ENCODE results near the gene SMARCA4. TPM values are rescaled to one million over a fixed set of nuclear protein-coding genes. Genes with fewer than 3 reads are reported as not detected.

SMARCA4 gene
- total and polyA plus RNA-seq, 2 experiments from 2014 or later, result 177 to 336 TPM

DNA sequence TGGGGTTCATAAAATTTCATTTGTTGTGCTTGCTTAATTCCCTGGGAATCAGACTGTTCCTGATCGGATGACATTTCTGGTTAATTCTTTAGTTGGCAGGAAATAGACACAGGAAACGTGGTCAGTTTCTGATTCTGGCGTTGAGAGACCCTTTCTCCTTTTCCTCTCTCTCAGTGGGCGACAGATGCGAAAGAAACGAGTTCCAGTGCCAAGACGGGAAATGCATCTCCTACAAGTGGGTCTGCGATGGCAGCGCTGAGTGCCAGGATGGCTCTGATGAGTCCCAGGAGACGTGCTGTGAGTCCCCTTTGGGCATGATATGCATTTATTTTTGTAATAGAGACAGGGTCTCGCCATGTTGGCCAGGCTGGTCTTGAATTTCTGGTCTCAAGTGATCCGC lies 139.2 kb downstream of the SMARCA4 start:
- H3K27ac Mint-ChIP-seq, result peak overlapping the region; percentile 54; the same call in 1 of the 2 replicates
- H3K4me3 Mint-ChIP-seq, result no peak overlapping the region
- peak overlapping the region; percentile 83 for H3K27ac ChIP-seq (ENCODE audit: low read depth)

More for the DNA sequence above, 139.2 kb downstream of the SMARCA4 start:
- H3K27me3 ChIP-seq (ENCODE audit: insufficient read depth), result no peaks in the 10 kb centered on the region
- no peak overlapping the region for H2AFZ ChIP-seq
- no peaks in the 10 kb centered on the region for H3K9me2 ChIP-seq (ENCODE audit: insufficient read depth)
- Mint-ChIP-seq H3K27me3 (ENCODE audit: insufficient read depth, low read depth, poor library complexity) (peaks cover 1% of the 10 kb centered on the region), H3K36me3 (ENCODE audit: low read depth) (peaks cover 87% of the 10 kb centered on the region), H3K4me1 (peaks cover 3% of the 10 kb centered on the region), H3K9me3 (no peaks in the 10 kb centered on the region)
- H3K4me2 ChIP-seq, result no peak overlapping the region
- H4K20me1 ChIP-seq (replicated peaks; ENCODE audit: insufficient read depth), result peaks cover 85% of the 10 kb centered on the region
- no peak for ATAC-seq
- TF ChIP-seq, protein P1, sequence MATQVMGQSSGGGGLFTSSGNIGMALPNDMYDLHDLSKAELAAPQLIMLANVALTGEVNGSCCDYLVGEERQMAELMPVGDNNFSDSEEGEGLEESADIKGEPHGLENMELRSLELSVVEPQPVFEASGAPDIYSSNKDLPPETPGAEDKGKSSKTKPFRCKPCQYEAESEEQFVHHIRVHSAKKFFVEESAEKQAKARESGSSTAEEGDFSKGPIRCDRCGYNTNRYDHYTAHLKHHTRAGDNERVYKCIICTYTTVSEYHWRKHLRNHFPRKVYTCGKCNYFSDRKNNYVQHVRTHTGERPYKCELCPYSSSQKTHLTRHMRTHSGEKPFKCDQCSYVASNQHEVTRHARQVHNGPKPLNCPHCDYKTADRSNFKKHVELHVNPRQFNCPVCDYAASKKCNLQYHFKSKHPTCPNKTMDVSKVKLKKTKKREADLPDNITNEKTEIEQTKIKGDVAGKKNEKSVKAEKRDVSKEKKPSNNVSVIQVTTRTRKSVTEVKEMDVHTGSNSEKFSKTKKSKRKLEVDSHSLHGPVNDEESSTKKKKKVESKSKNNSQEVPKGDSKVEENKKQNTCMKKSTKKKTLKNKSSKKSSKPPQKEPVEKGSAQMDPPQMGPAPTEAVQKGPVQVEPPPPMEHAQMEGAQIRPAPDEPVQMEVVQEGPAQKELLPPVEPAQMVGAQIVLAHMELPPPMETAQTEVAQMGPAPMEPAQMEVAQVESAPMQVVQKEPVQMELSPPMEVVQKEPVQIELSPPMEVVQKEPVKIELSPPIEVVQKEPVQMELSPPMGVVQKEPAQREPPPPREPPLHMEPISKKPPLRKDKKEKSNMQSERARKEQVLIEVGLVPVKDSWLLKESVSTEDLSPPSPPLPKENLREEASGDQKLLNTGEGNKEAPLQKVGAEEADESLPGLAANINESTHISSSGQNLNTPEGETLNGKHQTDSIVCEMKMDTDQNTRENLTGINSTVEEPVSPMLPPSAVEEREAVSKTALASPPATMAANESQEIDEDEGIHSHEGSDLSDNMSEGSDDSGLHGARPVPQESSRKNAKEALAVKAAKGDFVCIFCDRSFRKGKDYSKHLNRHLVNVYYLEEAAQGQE (IDR thresholded peaks at IDR 0.05; ENCODE audit: unreplicated experiment), result no peak
- TF ChIP-seq, protein P2, sequence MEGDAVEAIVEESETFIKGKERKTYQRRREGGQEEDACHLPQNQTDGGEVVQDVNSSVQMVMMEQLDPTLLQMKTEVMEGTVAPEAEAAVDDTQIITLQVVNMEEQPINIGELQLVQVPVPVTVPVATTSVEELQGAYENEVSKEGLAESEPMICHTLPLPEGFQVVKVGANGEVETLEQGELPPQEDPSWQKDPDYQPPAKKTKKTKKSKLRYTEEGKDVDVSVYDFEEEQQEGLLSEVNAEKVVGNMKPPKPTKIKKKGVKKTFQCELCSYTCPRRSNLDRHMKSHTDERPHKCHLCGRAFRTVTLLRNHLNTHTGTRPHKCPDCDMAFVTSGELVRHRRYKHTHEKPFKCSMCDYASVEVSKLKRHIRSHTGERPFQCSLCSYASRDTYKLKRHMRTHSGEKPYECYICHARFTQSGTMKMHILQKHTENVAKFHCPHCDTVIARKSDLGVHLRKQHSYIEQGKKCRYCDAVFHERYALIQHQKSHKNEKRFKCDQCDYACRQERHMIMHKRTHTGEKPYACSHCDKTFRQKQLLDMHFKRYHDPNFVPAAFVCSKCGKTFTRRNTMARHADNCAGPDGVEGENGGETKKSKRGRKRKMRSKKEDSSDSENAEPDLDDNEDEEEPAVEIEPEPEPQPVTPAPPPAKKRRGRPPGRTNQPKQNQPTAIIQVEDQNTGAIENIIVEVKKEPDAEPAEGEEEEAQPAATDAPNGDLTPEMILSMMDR (conservative IDR thresholded peaks at IDR 0.05; ENCODE audit: low read depth in 2 of 2), result no peak
- no peak for TF ChIP-seq POLR2AphosphoS5 (IDR thresholded peaks at IDR 0.05; ENCODE audit: low read depth)
- TF ChIP-seq STAT1 (IDR thresholded peaks at IDR 0.05; ENCODE audit: unreplicated experiment), result no peak
- no peak for TF ChIP-seq ZNF114 (CRISPR knock-in tag; IDR thresholded peaks at IDR 0.05)
- TF ChIP-seq, protein P3, sequence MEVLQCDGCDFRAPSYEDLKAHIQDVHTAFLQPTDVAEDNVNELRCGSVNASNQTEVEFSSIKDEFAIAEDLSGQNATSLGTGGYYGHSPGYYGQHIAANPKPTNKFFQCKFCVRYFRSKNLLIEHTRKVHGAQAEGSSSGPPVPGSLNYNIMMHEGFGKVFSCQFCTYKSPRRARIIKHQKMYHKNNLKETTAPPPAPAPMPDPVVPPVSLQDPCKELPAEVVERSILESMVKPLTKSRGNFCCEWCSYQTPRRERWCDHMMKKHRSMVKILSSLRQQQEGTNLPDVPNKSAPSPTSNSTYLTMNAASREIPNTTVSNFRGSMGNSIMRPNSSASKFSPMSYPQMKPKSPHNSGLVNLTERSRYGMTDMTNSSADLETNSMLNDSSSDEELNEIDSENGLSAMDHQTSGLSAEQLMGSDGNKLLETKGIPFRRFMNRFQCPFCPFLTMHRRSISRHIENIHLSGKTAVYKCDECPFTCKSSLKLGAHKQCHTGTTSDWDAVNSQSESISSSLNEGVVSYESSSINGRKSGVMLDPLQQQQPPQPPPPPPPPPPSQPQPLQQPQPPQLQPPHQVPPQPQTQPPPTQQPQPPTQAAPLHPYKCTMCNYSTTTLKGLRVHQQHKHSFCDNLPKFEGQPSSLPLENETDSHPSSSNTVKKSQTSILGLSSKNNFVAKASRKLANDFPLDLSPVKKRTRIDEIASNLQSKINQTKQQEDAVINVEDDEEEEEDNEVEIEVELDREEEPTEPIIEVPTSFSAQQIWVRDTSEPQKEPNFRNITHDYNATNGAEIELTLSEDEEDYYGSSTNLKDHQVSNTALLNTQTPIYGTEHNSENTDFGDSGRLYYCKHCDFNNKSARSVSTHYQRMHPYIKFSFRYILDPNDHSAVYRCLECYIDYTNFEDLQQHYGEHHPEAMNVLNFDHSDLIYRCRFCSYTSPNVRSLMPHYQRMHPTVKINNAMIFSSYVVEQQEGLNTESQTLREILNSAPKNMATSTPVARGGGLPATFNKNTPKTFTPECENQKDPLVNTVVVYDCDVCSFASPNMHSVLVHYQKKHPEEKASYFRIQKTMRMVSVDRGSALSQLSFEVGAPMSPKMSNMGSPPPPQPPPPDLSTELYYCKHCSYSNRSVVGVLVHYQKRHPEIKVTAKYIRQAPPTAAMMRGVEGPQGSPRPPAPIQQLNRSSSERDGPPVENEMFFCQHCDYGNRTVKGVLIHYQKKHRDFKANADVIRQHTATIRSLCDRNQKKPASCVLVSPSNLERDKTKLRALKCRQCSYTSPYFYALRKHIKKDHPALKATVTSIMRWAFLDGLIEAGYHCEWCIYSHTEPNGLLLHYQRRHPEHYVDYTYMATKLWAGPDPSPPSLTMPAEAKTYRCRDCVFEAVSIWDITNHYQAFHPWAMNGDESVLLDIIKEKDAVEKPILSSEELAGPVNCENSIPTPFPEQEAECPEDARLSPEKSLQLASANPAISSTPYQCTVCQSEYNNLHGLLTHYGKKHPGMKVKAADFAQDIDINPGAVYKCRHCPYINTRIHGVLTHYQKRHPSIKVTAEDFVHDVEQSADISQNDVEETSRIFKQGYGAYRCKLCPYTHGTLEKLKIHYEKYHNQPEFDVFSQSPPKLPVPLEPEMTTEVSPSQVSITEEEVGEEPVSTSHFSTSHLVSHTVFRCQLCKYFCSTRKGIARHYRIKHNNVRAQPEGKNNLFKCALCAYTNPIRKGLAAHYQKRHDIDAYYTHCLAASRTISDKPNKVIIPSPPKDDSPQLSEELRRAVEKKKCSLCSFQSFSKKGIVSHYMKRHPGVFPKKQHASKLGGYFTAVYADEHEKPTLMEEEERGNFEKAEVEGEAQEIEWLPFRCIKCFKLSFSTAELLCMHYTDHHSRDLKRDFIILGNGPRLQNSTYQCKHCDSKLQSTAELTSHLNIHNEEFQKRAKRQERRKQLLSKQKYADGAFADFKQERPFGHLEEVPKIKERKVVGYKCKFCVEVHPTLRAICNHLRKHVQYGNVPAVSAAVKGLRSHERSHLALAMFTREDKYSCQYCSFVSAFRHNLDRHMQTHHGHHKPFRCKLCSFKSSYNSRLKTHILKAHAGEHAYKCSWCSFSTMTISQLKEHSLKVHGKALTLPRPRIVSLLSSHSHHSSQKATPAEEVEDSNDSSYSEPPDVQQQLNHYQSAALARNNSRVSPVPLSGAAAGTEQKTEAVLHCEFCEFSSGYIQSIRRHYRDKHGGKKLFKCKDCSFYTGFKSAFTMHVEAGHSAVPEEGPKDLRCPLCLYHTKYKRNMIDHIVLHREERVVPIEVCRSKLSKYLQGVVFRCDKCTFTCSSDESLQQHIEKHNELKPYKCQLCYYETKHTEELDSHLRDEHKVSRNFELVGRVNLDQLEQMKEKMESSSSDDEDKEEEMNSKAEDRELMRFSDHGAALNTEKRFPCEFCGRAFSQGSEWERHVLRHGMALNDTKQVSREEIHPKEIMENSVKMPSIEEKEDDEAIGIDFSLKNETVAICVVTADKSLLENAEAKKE (CRISPR knock-in tag; IDR thresholded peaks at IDR 0.05), result no peak
- TF ChIP-seq CREB1 (CRISPR knock-in tag; IDR thresholded peaks at IDR 0.05; ENCODE audit: low read depth), result no peak
- TF ChIP-seq EZH2 (IDR thresholded peaks at IDR 0.05; ENCODE audit: low read depth, unreplicated experiment), result no peak
- TF ChIP-seq ZNF331 (CRISPR knock-in tag; IDR thresholded peaks at IDR 0.05; ENCODE audit: low read depth), result no peak
- TF ChIP-seq, protein P4, sequence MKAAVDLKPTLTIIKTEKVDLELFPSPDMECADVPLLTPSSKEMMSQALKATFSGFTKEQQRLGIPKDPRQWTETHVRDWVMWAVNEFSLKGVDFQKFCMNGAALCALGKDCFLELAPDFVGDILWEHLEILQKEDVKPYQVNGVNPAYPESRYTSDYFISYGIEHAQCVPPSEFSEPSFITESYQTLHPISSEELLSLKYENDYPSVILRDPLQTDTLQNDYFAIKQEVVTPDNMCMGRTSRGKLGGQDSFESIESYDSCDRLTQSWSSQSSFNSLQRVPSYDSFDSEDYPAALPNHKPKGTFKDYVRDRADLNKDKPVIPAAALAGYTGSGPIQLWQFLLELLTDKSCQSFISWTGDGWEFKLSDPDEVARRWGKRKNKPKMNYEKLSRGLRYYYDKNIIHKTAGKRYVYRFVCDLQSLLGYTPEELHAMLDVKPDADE (IDR thresholded peaks at IDR 0.05), result no peak
- no peak for TF ChIP-seq EZH2phosphoT487 (IDR thresholded peaks at IDR 0.05; ENCODE audit: unreplicated experiment)
- no peak for TF ChIP-seq NANOG (IDR thresholded peaks at IDR 0.05; ENCODE audit: borderline replicate concordance)
- H3K79me2 ChIP-seq (replicated peaks; ENCODE audit: insufficient read depth), result peaks cover 99% of the 10 kb centered on the region
- H3K36me3 ChIP-seq (ENCODE audit: insufficient read depth), result peaks cover 98% of the 10 kb centered on the region
- 0 out of 2 replicates have a peak, but pooled peaks cover 4% of the 10 kb centered on the region for H3K4me1 ChIP-seq (ENCODE audit: insufficient read depth)
- no peak for DNase-seq (ENCODE audit: low spot score)
- no peak overlapping the region for H3K4me3 ChIP-seq
- H3F3A ChIP-seq (replicated peaks; ENCODE audit: low read depth), result peaks cover 73% of the 10 kb centered on the region

Data from GM23338 (cell line).